Breast epithelium (tissue), 4 donors: ENCODE results near the gene GLI1. TPM values are rescaled to one million over a fixed set of nuclear protein-coding genes. Genes with fewer than 3 reads are reported as not detected.

Source experiments
- DNase-seq, 2 donors: peaks; one replicate each; pipeline ENCODE4 v3.0.0-alpha.2; 2019; ENCODE audit warnings: low spot score in 2 of 2
- H3K27ac ChIP-seq, 2 donors: fragments of 200-600 bp; sonication (generic) in 1 of 2; one replicate each; pipeline ENCODE4 v1.5.1; 2016 to 2019; ENCODE audit warnings: mild to moderate bottlenecking in 1 of 2
- H3K27me3 ChIP-seq, 2 donors: fragments of 200-600 bp; sonication (generic) in 1 of 2; one replicate each; pipeline versions ENCODE4 v1.5.1 to v1.6.0; 2017 to 2019; ENCODE audit warnings: control low read depth in 1 of 2, mild to moderate bottlenecking in 1 of 2
- H3K36me3 ChIP-seq: fragments of 200-600 bp; one replicate; pipeline ENCODE4 v1.5.1; 2019
- H3K4me1 ChIP-seq, 2 donors: fragments of 200-600 bp; sonication (generic); one replicate each; pipeline ENCODE4 v1.5.1; 2016 to 2019; ENCODE audit warnings: control low read depth in 1 of 2
- H3K4me3 ChIP-seq, 3 donors: fragments of 200-600 bp; sonication (generic); 1 replicate in 2 of 3; 2 replicates in 1 of 3; pipeline ENCODE4 v1.5.1; 2016 to 2019; ENCODE audit warnings: mild to moderate bottlenecking in 3 of 3, moderate library complexity in 2 of 3
- H3K9me3 ChIP-seq, 2 donors: fragments of 200-600 bp; sonication (generic) in 1 of 2; one replicate each; pipeline ENCODE4 v1.5.1; 2016 to 2019; ENCODE audit warnings: control low read depth in 1 of 2
- POLR2A ChIP-seq: fragments of 450-650 bp; IDR thresholded peaks from one replicate; pipeline ENCODE4 v1.6.1; 2016; ENCODE audit warnings: antibody characterized with exemption, mild to moderate bottlenecking, moderate library complexity
- POLR2AphosphoS5 ChIP-seq, 3 donors: sonication (generic); formaldehyde crosslinking; IDR thresholded peaks; one replicate each; pipeline ENCODE4 v1.6.1; 2017; ENCODE audit warnings: antibody characterized with exemption in 3 of 3
- intact Hi-C: fragments of 100-400 bp; cut with DNase I; formaldehyde crosslinking; loops from one replicate; pipeline ENCODE4 v1.15.1; 2023; ENCODE audit warnings: low total_unique reads
- total RNA-seq, 3 donors: library from RNA; depleted of rRNA; stranded (reverse); fragments of >200 nt; gene quantifications; one replicate each; pipeline ENCODE4 v1.1.0, GENCODE V29; 2016
- TF ChIP-seq, protein P1 (sequence below), 3 donors: fragments of 450-650 bp; IDR thresholded peaks; one replicate each; pipeline ENCODE4 v1.5.1; 2016 to 2017; ENCODE audit warnings: antibody characterized with exemption in 3 of 3, mild to moderate bottlenecking in 3 of 3, moderate library complexity in 3 of 3

GLI1 gene
- total RNA-seq, 3 donors from 2014 or later = 0.66 to 2.1 (median 1.2) TPM

DNA sequence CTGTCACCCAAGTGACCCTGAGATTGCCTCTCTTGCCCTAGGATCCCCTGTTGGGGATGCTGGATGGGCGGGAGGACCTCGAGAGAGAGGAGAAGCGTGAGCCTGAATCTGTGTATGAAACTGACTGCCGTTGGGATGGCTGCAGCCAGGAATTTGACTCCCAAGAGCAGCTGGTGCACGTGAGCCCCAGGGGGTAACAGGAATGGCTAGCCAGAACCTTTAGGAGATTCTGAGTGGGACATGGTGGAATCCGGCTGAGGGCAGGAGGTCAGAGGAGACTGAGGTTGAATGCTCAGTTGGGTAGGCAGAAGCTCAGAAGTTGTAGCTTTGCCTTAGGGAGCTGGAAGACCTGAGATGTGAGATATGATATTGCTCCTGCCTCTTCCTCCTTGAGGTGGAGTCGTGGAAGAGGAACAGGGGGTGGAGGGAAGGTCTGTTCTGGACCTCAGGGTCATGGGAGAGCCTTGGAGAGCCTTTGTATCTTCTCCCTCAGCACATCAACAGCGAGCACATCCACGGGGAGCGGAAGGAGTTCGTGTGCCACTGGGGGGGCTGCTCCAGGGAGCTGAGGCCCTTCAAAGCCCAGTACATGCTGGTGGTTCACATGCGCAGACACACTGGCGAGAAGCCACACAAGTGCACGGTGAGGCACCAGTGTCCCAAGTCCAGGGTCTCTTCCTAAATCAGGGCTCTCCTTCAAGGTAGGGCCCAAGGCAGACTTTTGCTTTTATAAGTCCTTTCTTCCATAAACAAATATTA lies 6.3 kb downstream of the GLI1 start:
- H3K36me3 ChIP-seq = no peaks in the 10 kb centered on the region
- no peak overlapping the region for H3K27ac ChIP-seq
- no peaks in the 10 kb centered on the region for H3K9me3 ChIP-seq
- peaks cover 5 to 6% of the 10 kb centered on the region in 2 donors for H3K4me1 ChIP-seq
- no peaks in the 10 kb centered on the region for H3K27me3 ChIP-seq
- no peak for DNase-seq
- TF ChIP-seq, protein P1, sequence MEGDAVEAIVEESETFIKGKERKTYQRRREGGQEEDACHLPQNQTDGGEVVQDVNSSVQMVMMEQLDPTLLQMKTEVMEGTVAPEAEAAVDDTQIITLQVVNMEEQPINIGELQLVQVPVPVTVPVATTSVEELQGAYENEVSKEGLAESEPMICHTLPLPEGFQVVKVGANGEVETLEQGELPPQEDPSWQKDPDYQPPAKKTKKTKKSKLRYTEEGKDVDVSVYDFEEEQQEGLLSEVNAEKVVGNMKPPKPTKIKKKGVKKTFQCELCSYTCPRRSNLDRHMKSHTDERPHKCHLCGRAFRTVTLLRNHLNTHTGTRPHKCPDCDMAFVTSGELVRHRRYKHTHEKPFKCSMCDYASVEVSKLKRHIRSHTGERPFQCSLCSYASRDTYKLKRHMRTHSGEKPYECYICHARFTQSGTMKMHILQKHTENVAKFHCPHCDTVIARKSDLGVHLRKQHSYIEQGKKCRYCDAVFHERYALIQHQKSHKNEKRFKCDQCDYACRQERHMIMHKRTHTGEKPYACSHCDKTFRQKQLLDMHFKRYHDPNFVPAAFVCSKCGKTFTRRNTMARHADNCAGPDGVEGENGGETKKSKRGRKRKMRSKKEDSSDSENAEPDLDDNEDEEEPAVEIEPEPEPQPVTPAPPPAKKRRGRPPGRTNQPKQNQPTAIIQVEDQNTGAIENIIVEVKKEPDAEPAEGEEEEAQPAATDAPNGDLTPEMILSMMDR (IDR thresholded peaks at IDR 0.05) = no peak
- TF ChIP-seq POLR2A (no peak), POLR2AphosphoS5 (IDR thresholded peaks at IDR 0.05) (no peak)
- H3K4me3 ChIP-seq = no peak overlapping the region
- intact Hi-C loops = no loop called here

DNA sequence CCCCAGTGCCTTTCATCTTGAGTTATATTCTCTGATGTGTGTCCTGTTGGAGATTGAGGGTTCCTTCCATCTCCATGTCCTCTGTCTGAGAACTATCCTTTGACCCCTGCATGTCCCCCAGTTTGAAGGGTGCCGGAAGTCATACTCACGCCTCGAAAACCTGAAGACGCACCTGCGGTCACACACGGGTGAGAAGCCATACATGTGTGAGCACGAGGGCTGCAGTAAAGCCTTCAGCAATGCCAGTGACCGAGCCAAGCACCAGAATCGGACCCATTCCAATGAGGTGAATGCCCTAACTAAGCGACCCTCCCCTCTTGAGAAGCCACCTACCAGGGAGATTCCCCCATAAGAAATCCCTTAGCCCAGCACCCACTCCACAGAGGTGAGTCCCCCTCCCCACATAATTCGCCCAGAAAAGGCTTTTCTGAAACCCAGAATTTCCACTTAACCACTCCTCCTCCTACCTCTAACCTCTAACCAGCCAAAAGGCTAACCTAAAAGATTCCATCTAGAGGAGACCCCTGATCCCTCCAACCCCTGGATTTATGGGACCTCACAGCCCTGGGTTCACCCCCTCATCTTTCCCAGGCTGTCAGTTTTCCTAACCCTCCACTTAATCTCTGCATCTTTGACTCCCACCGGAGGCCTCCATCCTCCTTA lies 7.8 kb downstream of the GLI1 start:
- H3K27me3 ChIP-seq = no peaks in the 10 kb centered on the region
- no peak overlapping the region for H3K4me3 ChIP-seq
- TF ChIP-seq POLR2A (no peak), POLR2AphosphoS5 (IDR thresholded peaks at IDR 0.05) (no peak)
- TF ChIP-seq, protein P1 (IDR thresholded peaks at IDR 0.05) = no peak
- H3K36me3 ChIP-seq = no peaks in the 10 kb centered on the region
- H3K4me1 ChIP-seq = no peaks in the 10 kb centered on the region
- intact Hi-C loops = no loop called here
- H3K27ac ChIP-seq = no peak overlapping the region
- DNase-seq = no peak
- H3K9me3 ChIP-seq = no peaks in the 10 kb centered on the region

DNA sequence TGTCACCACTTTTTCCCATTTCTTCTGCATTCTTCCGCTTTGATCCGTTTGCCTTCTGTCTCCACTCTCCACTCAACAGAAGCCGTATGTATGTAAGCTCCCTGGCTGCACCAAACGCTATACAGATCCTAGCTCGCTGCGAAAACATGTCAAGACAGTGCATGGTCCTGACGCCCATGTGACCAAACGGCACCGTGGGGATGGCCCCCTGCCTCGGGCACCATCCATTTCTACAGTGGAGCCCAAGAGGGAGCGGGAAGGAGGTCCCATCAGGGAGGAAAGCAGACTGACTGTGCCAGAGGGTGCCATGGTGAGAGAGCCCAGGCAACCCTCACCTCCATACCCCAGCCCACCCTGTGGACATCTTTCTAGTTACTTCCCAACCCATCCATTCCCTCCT lies 8.3 kb downstream of the GLI1 start:
- Histone ChIP-seq H3K36me3 (no peaks in the 10 kb centered on the region), H3K4me1 (no peaks in the 10 kb centered on the region), H3K9me3 (no peaks in the 10 kb centered on the region), H3K27me3 (no peaks in the 10 kb centered on the region), H3K27ac (no peak overlapping the region), H3K4me3 (no peak overlapping the region)
- DNase-seq = no peak
- intact Hi-C loops = no loop called here
- TF ChIP-seq, protein P1 (IDR thresholded peaks at IDR 0.05) = no peak
- TF ChIP-seq POLR2AphosphoS5 (IDR thresholded peaks at IDR 0.05) (no peak), POLR2A (no peak)

DNA sequence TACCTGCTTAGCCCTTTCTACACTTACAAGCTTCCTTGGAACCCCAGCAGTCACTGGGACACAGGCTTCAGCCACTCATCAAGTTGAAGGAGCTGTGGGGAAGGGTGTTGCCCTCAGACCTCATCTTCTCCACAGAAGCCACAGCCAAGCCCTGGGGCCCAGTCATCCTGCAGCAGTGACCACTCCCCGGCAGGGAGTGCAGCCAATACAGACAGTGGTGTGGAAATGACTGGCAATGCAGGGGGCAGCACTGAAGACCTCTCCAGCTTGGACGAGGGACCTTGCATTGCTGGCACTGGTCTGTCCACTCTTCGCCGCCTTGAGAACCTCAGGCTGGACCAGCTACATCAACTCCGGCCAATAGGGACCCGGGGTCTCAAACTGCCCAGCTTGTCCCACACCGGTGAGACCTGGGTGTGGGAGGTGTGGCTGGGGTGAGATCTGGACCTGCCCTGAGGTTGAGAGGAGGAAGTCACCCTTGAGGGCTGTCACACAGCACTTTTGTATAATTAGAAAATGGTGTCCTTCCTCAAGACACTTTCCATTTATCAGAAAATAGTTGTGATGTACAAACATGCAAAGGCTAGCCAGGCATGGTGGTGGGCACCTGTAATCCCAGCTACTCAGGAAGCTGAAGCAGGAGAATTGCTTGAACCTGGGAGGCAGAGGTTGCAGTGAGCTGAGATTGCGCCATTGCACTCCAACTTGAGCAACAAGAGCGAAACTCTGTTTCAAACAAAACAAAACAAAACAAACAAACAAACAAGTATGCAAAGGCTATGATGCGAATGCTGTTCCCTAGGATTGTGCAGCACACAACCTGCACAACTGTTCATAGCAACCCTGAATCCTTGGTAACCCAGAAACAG lies 9.9 kb downstream of the GLI1 start:
- intact Hi-C loops = no loop called here
- Histone ChIP-seq H3K27me3 (peaks cover 0 to 4% of the 10 kb centered on the region in 2 donors), H3K4me3 (no peak overlapping the region), H3K36me3 (no peaks in the 10 kb centered on the region), H3K9me3 (no peaks in the 10 kb centered on the region), H3K4me1 (no peaks in the 10 kb centered on the region), H3K27ac (no peak overlapping the region)
- TF ChIP-seq, protein P1 (IDR thresholded peaks at IDR 0.05) = no peak
- TF ChIP-seq POLR2AphosphoS5 (IDR thresholded peaks at IDR 0.05) (no peak), POLR2A (no peak)
- DNase-seq = no peak
